Activated CD4-positive, alpha-beta memory T cell treated with anti-CD3 and anti-CD28 coated beads, Interleukin-2, amount 10 ng/mL, durations not matched to agents 7 days and 5 days (primary cell): ENCODE data around the gene ALOX5. TPM values are rescaled to one million over a fixed set of nuclear protein-coding genes. Genes with fewer than 3 reads are reported as not detected.
"Not testable (repeated sequence)": the region's sequence is repeated elsewhere in the genome, so short reads cannot be mapped to it uniquely, and the experiment has no call there.

Source experiments
- CTCF ChIA-PET: fragments of 350-600 bp; sonication (Branson Sonifier 250); formaldehyde crosslinking; loops from one replicate; lab custom pipeline; 2021; ENCODE audit warnings: antibody characterized with exemption, inconsistent platforms; lab: Charles Lee
- POLR2A ChIA-PET: fragments of 350-600 bp; sonication (Branson Sonifier 250); formaldehyde crosslinking; loops from one replicate; lab custom pipeline; 2021; ENCODE audit warnings: antibody characterized with exemption; lab: Charles Lee
- DNase-seq: peaks from one replicate; pipeline ENCODE4 v3.0.0-alpha.2; 2020
- H3K27ac Mint-ChIP-seq: one replicate; pipeline ENCODE4 v1.8.0; 2021; ENCODE audit warnings: mild to moderate bottlenecking, mixed read lengths
- H3K27me3 Mint-ChIP-seq: one replicate; pipeline ENCODE4 v1.8.0; 2021; ENCODE audit warnings: mixed read lengths
- H3K36me3 Mint-ChIP-seq: one replicate; pipeline ENCODE4 v1.8.0; 2021; ENCODE audit warnings: low read depth, mixed read lengths
- H3K4me1 Mint-ChIP-seq: one replicate; pipeline ENCODE4 v1.8.0; 2021; ENCODE audit warnings: mixed read lengths
- H3K4me3 Mint-ChIP-seq: one replicate; pipeline ENCODE4 v1.8.0; 2021; ENCODE audit warnings: mild to moderate bottlenecking, mixed read lengths
- H3K9me3 Mint-ChIP-seq: one replicate; pipeline ENCODE4 v1.8.0; 2021; ENCODE audit warnings: mixed read lengths
- total RNA-seq, 2 experiments: library from RNA; stranded (reverse); gene quantifications; one replicate each; pipeline ENCODE4 v1.2.3, GENCODE V29; 2021

Gene ALOX5
- total RNA-seq = 1 to 10 TPM; 6.8 to 7.5 TPM

DNA sequence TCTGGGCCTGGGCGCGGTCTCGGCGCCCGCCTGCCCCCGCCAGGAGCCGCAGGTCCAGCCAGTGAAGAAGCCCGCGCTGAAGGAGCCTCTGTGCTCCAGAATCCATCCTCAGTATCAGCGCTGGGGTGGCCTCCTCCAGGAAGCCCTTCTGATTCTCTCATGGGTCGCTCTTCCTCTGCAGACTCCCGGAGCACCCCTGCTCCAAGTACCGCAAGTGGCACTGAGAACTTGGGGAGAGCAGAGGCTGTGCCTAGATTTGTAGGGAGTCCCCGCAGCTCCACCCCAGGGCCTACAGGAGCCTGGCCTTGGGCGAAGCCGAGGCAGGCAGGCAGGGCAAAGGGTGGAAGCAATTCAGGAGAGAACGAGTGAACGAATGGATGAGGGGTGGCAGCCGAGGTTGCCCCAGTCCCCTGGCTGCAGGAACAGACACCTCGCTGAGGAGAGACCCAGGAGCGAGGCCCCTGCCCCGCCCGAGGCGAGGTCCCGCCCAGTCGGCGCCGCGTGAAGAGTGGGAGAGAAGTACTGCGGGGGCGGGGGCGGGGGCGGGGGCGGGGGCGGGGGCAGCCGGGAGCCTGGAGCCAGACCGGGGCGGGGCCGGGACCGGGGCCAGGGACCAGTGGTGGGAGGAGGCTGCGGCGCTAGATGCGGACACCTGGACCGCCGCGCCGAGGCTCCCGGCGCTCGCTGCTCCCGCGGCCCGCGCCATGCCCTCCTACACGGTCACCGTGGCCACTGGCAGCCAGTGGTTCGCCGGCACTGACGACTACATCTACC lies at the start of gene ALOX5:
Gene ALOX5, plus strand, starts transcription at position 641 of the 774 bp plus-strand sequence. Its CDS starts 64 bp downstream, at position 705.
- DNase-seq = peak; percentile 44
- Mint-ChIP-seq H3K9me3 (no peaks in the 10 kb centered on the region), H3K36me3 (no peaks in the 10 kb centered on the region), H3K4me3 (peak within 1 kb of the TSS; percentile 76), H3K4me1 (peaks cover 25% of the 10 kb centered on the region), H3K27ac (no peak within 1 kb of the TSS), H3K27me3 (peaks cover 66% of the 10 kb centered on the region)
- ChIA-PET CTCF (no interaction called here), POLR2A (interaction anchor here (2.2 kb wide), 1 partner anchor 47 kb away, joined by 5 read pairs; no protein-coding TSS in a partner anchor)

DNA sequence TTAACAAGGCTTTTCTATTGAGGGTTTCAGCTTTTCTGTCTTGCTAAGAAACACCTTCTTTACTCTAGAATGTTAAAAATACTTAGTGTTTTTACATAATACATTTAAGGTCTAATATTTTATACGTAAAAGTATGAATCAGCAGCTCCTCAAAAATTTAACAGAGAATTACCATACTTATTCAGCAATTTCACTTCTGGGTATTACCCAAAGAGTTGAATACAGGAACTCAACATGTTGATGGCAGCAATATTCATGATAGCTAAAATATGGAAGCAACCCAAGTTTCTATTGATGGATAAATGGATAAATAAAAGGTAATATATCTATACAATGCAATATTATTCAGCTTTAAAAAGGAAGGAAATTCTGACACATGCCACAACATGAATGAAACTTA lies 48.9 kb upstream of the ALOX5 start:
- no peak overlapping the region for H3K27ac Mint-ChIP-seq
- H3K27me3 Mint-ChIP-seq = peaks cover 38% of the 10 kb centered on the region
- peaks cover 3% of the 10 kb centered on the region for H3K36me3 Mint-ChIP-seq
- ChIA-PET CTCF (no interaction called here), POLR2A (no interaction called here)
- H3K4me3 Mint-ChIP-seq = no peak overlapping the region
- no peak for DNase-seq
- H3K9me3 Mint-ChIP-seq = peaks cover 4% of the 10 kb centered on the region
- no peaks in the 10 kb centered on the region for H3K4me1 Mint-ChIP-seq

DNA sequence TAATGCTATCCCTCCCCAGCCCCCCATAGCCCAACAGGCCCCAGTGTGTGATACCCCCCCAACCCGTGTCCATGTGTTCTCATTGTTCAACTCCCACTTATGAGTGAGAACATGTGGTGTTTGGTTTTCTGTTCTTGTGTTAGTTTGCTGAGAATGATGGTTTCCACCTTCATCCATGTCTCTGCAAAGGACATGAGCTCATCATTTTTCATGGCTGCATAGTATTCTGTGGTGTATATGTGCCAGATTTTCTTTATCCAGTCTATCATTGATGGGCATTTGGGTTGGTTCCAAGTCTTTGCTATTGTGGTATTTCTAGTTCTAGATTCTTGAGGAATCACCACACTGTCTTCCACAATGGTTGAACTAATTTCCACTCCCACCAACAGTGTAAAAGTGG lies 47.2 kb upstream of the ALOX5 start:
- H3K4me1 Mint-ChIP-seq, H3K4me3 Mint-ChIP-seq, H3K9me3 Mint-ChIP-seq, H3K27ac Mint-ChIP-seq, POLR2A ChIA-PET, H3K36me3 Mint-ChIP-seq, DNase-seq, CTCF ChIA-PET: not testable (repeated sequence)
- H3K27me3 Mint-ChIP-seq = peaks cover 48% of the 10 kb centered on the region

DNA sequence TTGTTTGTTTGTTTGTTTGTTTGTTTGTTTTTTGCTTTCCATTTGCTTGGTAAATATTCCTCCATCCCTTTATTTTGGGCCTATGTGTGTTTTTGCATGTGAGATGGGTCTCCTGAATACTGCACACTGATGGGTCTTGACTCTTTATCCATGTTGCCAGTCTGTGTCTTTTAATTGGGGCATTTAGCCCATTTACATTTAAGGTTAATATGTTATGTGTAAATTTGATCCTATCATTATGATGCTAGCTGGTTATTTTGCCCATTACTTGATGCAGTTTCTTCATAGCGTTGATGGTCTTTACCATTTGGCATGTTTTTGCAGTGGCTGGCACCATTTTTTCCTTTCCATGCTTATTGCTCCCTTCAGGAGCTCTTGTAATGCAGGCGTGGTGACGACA lies 42.2 kb upstream of the ALOX5 start:
- H3K27ac Mint-ChIP-seq, DNase-seq, H3K4me1 Mint-ChIP-seq, POLR2A ChIA-PET, H3K4me3 Mint-ChIP-seq, H3K9me3 Mint-ChIP-seq, H3K36me3 Mint-ChIP-seq: not testable (repeated sequence)
- CTCF ChIA-PET = interaction anchor here (1.0 to 1.2 kb wide), 2 partner anchors 22 kb away, joined by 3 read pairs; no protein-coding TSS in a partner anchor
- H3K27me3 Mint-ChIP-seq = peaks cover 27% of the 10 kb centered on the region

DNA sequence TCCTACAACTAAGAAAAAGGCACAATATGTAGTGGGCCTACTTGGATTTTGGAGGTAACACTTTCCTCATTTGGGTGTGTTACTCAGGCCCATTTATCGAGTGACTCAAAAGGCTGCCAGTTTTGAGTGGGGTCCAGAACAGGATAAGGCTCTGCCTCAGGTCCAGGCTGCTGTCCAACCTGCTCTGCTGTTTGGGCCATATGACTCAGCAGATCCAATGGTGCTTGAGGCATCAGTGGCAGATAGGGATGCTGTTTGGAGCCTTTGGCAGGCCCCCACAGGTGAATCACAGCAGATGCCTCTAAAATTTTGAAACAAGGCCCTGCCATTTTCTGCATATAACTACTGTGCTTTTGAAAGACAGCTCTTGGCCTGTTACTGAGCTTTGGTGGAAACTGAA lies 34.1 kb upstream of the ALOX5 start:
- H3K36me3 Mint-ChIP-seq = peaks cover 3% of the 10 kb centered on the region
- peaks cover 12% of the 10 kb centered on the region for H3K27me3 Mint-ChIP-seq
- no peak for DNase-seq
- no peaks in the 10 kb centered on the region for H3K4me1 Mint-ChIP-seq
- peaks cover 4% of the 10 kb centered on the region for H3K9me3 Mint-ChIP-seq
- POLR2A ChIA-PET = no interaction called here
- H3K4me3 Mint-ChIP-seq = no peak overlapping the region
- H3K27ac Mint-ChIP-seq = no peak overlapping the region
- CTCF ChIA-PET = no interaction called here

DNA sequence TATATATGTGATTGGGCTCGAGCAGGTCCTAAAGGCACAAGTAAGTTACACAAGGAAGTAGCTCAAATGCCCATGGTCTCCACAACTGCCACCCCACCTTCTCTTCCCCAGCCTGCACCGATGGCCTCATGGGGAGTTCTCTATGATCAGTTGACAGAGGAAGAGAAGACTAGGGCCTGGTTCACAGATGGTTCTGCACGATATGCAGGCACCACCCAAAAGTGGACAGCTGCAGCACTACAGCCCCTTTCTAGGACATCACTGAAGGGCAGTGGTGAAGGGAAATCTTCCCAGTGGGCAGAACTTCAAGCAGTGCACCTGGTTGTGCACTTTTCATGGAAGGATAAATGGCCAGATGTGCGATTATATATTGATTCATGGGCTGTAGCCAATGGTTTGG lies 33.6 kb upstream of the ALOX5 start:
- CTCF ChIA-PET, H3K27ac Mint-ChIP-seq, POLR2A ChIA-PET, H3K9me3 Mint-ChIP-seq, H3K4me1 Mint-ChIP-seq, DNase-seq, H3K36me3 Mint-ChIP-seq, H3K4me3 Mint-ChIP-seq: not testable (repeated sequence)
- H3K27me3 Mint-ChIP-seq = peaks cover 13% of the 10 kb centered on the region

DNA sequence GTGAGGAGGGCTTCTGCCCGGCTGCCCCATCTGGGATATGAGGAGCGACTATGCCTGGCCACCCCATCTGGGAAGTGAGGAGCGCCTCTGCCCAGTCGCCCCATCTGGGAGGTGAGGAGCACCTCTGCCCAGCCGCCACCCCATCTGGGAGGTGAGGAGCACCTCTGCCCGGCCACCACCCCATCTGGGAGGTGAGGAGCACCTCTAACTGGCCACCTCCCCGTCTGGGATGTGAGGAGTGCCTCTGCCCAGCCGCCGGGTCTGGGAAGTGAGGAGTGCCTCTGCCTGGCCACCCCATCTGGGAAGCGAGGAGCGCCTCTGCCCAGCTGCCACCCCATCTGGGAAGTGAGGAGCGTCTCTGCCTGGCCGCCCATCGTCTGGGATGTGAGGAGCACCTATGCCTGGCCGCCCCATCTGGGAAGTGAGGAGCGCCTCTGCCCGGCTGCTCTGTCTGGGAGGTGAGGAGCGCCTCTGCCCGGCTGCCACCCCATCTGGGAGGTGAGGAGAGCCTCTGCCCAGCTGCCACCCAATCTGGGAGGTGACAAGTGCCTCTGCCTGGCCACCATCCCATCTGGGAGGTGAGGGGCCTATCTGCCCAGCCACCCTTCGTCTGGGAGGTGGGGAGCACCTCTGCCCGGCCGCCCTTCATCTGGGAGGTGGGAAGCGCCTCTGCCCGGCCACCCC lies 27.2 kb upstream of the ALOX5 start:
- H3K9me3 Mint-ChIP-seq, H3K4me3 Mint-ChIP-seq, H3K4me1 Mint-ChIP-seq, CTCF ChIA-PET, DNase-seq, H3K27ac Mint-ChIP-seq, POLR2A ChIA-PET, H3K36me3 Mint-ChIP-seq: not testable (repeated sequence)
- peaks cover 19% of the 10 kb centered on the region for H3K27me3 Mint-ChIP-seq

DNA sequence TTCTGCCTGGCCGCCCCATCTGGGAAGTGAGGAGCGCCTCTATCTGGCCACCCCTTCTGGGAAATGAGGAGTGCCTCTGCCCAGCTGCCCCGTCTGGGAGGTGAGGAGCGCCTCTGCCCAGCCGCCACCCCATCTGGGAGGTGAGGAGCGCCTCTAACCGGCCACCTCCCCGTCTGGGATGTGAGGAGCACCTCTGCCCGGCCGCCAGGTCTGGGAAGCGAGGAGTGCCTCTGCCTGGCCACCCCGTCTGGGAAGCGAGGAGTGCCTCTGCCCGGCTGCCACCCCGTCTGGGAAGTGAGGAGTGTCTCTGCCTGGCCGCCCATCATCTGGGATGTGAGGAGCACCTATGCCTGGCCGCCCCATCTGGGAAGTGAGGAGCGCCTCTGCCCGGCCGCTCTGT lies 26.6 kb upstream of the ALOX5 start:
- H3K27ac Mint-ChIP-seq, H3K36me3 Mint-ChIP-seq, CTCF ChIA-PET, H3K9me3 Mint-ChIP-seq, H3K4me1 Mint-ChIP-seq, DNase-seq, POLR2A ChIA-PET, H3K4me3 Mint-ChIP-seq: not testable (repeated sequence)
- peaks cover 19% of the 10 kb centered on the region for H3K27me3 Mint-ChIP-seq

DNA sequence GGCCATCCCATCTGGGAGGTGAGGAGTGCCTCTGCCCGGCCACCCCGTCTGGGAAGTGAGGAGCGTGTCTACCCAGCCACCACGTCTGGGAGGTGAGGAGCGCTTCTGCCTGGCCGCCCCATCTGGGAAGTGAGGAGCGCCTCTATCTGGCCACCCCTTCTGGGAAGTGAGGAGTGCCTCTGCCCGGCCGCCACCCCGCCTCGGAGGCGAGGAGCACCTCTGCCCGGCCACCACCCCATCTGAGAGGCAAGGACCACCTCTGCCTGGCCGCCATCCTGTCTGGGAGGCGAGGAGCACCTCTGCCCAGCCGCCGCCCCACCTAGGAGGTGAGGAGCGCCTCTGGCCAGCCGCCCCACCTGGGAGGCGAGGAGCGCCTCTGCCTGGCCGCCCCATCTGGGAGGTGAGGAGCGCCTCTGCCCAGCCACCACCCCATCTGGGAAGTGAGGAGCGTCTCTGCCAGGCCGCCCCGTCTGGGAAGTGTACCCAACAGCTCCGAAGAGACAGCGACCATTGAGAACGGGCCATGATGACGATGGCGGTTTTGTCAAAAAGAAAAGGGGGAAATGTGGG lies 25.7 kb upstream of the ALOX5 start:
- H3K27me3 Mint-ChIP-seq = peaks cover 16% of the 10 kb centered on the region
- POLR2A ChIA-PET, H3K27ac Mint-ChIP-seq, DNase-seq, H3K9me3 Mint-ChIP-seq, H3K36me3 Mint-ChIP-seq, CTCF ChIA-PET, H3K4me3 Mint-ChIP-seq: not testable (repeated sequence)
- peaks cover 12% of the 10 kb centered on the region for H3K4me1 Mint-ChIP-seq

DNA sequence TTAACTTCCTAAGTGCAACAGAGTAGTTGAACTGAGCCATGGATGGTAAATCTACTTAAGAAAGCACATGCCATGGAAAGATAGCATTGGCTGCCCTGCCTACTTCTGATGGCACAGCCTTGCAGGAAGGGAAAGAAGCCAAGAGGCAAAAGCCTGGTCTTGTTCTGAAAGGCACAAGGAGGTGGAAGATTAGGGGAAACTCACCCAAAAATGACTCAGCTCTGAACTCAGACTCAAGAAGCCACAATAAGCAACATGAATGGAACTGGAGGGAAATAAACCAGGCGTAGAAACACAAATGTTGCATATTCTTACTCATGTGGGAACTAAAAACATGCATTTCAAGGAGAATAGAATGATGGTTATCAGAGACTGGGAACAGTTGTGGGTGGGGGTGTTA lies 20.8 kb upstream of the ALOX5 start:
- no peak overlapping the region for H3K27ac Mint-ChIP-seq
- H3K27me3 Mint-ChIP-seq = peaks cover 26% of the 10 kb centered on the region
- peaks cover 3% of the 10 kb centered on the region for H3K9me3 Mint-ChIP-seq
- POLR2A ChIA-PET = interaction anchor here (1.3 kb wide), 1 partner anchor 68 kb away, joined by 6 read pairs; no protein-coding TSS in a partner anchor
- no peak for DNase-seq
- H3K4me1 Mint-ChIP-seq = peaks cover 17% of the 10 kb centered on the region
- H3K36me3 Mint-ChIP-seq = peaks cover 3% of the 10 kb centered on the region
- CTCF ChIA-PET = interaction anchor here (1.2 to 1.5 kb wide), 2 partner anchors 22 to 103 kb away, joined by 3 to 4 read pairs; no protein-coding TSS in a partner anchor
- H3K4me3 Mint-ChIP-seq = no peak overlapping the region

DNA sequence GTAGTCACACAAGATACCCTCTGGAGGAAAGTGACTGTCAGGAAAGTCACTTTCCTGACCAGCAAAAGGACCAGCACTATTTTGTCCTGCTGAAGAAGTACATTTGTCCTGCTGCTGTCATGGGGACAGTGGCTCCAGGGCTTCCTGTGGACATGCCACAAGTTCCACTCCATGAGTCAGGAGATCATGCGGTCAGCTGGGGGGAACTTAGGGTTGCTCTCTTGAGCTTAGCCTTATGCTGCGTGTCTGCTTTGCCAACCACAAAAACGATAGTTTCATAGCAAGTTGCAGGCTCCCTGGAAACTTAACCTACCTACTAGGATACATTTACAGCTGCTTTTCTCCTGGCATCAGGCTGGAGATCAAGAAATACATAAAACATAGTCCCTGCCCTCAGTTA lies 19.8 kb upstream of the ALOX5 start:
- Mint-ChIP-seq H3K4me1 (peaks cover 17% of the 10 kb centered on the region), H3K27me3 (peaks cover 26% of the 10 kb centered on the region), H3K4me3 (no peak overlapping the region), H3K27ac (no peak overlapping the region), H3K36me3 (no peaks in the 10 kb centered on the region), H3K9me3 (no peaks in the 10 kb centered on the region)
- CTCF ChIA-PET = interaction anchor here (1.2 to 1.5 kb wide), 2 partner anchors 23 to 104 kb away, joined by 3 to 4 read pairs; no protein-coding TSS in a partner anchor
- DNase-seq = no peak
- POLR2A ChIA-PET = interaction anchor here (0.9 to 1.3 kb wide), 2 partner anchors 25 to 67 kb away, joined by 3 to 6 read pairs; no protein-coding TSS in a partner anchor

DNA sequence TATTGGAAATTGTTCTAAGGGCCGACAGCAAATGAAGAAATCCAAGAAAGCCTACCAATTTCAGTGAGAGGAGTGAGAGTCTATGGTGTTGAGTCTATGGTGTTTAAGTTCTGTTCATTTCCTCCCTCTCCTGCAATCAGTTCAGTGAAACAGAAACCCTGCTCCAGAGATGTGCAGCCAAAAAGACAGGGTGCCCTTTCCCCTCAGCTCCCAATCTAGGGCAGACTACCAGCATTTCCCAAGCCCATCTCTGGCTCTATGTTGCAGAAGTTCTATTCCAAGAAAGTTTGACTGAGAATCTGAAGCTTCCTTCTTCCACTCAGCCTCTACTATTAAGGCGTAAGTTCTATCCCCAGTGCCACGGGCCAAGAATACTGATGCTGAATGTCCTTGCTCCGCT lies 18.5 kb upstream of the ALOX5 start:
- H3K27ac Mint-ChIP-seq = no peak overlapping the region
- no peak overlapping the region for H3K4me3 Mint-ChIP-seq
- ChIA-PET CTCF (no interaction called here), POLR2A (no interaction called here)
- H3K36me3 Mint-ChIP-seq = no peaks in the 10 kb centered on the region
- no peaks in the 10 kb centered on the region for H3K9me3 Mint-ChIP-seq
- DNase-seq = no peak
- H3K4me1 Mint-ChIP-seq = peaks cover 17% of the 10 kb centered on the region
- peaks cover 31% of the 10 kb centered on the region for H3K27me3 Mint-ChIP-seq

DNA sequence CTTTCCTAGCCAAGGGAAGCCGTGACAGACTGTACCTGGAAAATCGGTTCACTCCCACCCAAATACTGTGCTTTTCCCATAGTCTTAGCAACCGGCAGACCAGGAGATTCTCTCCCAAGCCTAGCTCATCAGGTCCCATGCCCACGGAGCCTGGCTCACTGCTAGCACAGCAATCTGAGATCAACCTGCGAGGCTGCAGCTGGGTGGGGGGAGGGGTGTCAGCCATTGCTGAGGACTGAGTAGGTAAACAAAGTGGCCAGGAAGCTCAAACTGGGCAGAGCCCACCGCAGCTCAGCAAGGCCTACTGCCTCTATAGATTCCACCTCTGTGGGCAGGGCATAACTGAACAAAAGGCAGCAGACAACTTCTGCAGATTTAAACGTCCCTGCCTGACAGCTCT lies 15.1 kb upstream of the ALOX5 start:
- H3K9me3 Mint-ChIP-seq, CTCF ChIA-PET, DNase-seq, H3K36me3 Mint-ChIP-seq, H3K4me3 Mint-ChIP-seq, H3K27ac Mint-ChIP-seq: not testable (repeated sequence)
- Mint-ChIP-seq H3K4me1 (peaks cover 13% of the 10 kb centered on the region), H3K27me3 (peaks cover 42% of the 10 kb centered on the region)
- POLR2A ChIA-PET = interaction anchor here (0.9 kb wide), 1 partner anchor 62 kb away, joined by 3 read pairs; no protein-coding TSS in a partner anchor
